Measurements from ENCODE around the gene CUX1.
A peak's percentile ranks its signal among the peaks of the same experiment; 100 is the strongest.

CUX1 gene

DNA sequence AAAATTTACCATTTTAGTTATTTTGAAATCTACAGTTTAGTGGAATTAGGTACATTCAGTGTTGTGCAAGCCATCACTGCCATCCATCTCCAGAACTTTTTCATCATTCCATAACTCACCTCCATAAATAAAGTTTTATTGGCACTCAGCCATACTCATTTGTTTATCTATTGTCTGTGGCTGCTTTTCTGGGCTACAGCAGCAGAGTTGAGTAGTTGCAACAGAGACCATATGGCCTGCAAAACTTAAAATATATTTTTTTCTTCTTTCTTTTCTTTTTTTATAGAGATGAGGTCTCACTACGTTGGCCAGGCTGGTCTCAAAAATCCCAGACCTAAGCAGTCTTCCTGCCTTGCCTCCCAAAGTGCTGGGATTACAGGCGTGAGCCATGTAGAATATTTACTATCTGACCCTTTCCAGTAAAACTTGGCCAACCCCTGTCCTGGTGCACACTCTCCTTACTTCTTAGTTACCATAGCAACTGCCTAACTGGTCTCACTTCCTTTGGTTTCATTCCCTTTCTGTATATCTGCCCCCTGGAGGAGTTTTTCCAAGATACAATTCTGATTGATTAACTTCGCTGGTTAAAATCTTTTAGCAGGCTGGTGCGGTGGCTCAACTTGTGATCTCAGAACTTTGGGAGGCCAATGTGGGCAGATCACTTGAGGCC, 133.2 kb downstream of the CUX1 start:
- Histone ChIP-seq H3K36me3 (no peaks in the 10 kb centered on the region), H3K4me3 (ENCODE audit: low read depth, low read length) (no peak overlapping the region), H3K27me3 (no peaks in the 10 kb centered on the region), H3K4me1 (peaks cover 35% of the 10 kb centered on the region), H3K9me3 (no peaks in the 10 kb centered on the region)
- peak; percentile 32 for TF ChIP-seq CTCF (IDR thresholded peaks at IDR 0.05; ENCODE audit: low read depth, low read length)
- DNase-seq: no peak

GRCh38 chr7:101951757-101952156, 134.3 kb downstream of the CUX1 start:
- no peak for DNase-seq
- Histone ChIP-seq H3K4me3 (ENCODE audit: low read depth, low read length) (no peak overlapping the region), H3K27me3 (no peaks in the 10 kb centered on the region), H3K4me1 (peaks cover 35% of the 10 kb centered on the region), H3K9me3 (no peaks in the 10 kb centered on the region), H3K36me3 (no peaks in the 10 kb centered on the region)
- TF ChIP-seq CTCF (IDR thresholded peaks at IDR 0.05; ENCODE audit: low read depth, low read length): no peak

DNA sequence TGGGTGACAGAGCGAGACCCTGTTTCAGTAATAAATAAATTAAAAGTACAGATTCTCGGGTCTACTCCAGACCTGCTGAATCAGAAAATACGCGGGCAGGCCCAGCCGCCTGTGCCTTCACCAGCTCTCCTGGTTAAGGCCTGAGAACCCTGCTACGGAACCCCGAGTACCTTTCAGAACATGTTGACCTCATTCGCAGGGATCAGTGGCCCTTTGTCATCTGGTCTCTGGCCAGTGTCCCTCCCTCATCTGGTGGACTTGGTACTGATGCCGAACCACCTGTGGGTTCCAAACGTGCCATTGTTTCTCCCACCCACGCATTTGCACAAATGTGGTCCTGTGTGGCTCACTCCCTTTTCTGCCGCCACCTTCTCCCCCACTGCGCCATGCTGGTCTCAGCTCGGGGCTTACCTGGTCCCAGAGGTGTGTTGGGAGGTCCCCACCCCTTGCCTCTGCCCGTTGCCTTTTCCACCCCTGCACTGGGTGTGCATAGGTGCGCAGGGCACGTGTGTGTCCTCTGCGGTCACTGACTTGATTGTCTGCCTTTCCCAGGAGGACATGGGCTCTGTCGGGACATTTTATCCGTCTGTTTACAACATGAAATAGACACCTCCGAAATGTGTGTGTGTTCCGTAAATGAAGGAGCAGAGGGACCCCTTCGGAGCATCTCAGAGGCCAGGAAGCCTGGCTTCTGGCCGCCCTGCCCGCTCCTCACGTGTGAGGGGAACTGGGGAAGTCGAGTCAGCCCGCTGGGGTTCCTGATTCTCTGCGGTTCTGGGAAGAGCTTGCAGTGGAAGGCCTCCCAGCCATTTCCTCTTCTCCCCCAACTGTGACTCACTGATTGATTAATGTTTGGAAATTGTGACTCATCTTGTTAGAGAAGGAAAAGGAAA, 135.2 kb downstream of the CUX1 start:
- no peak for TF ChIP-seq CTCF (IDR thresholded peaks at IDR 0.05; ENCODE audit: low read depth, low read length)
- H3K4me1 ChIP-seq: peaks cover 28% of the 10 kb centered on the region
- no peak for DNase-seq
- no peaks in the 10 kb centered on the region for H3K27me3 ChIP-seq
- H3K9me3 ChIP-seq: no peaks in the 10 kb centered on the region
- H3K36me3 ChIP-seq: no peaks in the 10 kb centered on the region
- H3K4me3 ChIP-seq (ENCODE audit: low read depth, low read length): no peak overlapping the region

- H3K4me3 ChIP-seq (ENCODE audit: low read depth, low read length): no peak overlapping the region
Observed at GRCh38 chr7:101953248-101953819, 135.9 kb downstream of the CUX1 start.

DNA sequence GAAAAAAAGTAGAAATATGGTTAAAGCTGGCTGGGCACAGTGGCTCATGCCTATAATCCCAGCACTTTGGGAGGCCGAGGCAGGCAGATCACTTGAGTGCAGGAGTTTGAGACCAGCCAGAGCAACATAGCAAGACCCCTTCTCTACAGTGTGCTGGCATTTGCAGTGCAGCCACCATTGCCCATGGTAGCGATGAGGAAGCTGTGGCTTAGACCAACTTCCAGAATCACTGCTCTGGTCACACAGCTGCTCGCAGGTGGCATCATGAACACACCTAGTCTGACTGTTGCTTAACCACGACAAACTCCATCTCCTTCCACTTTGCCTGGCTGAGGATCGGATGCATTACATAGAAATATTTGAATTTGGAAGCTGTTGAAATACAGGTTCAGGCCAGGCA, 137.1 kb downstream of the CUX1 start:
- Histone ChIP-seq H3K4me1 (peaks cover 19% of the 10 kb centered on the region), H3K36me3 (no peaks in the 10 kb centered on the region), H3K27me3 (no peaks in the 10 kb centered on the region), H3K9me3 (no peaks in the 10 kb centered on the region), H3K4me3 (ENCODE audit: low read depth, low read length) (no peak overlapping the region)
- no peak for TF ChIP-seq CTCF (IDR thresholded peaks at IDR 0.05; ENCODE audit: low read depth, low read length)
- no peak for DNase-seq

More at GRCh38 chr7:101953248-101953819, 135.9 kb downstream of the CUX1 start:
- DNase-seq: peak; percentile 65
- TF ChIP-seq CTCF (IDR thresholded peaks at IDR 0.05; ENCODE audit: low read depth, low read length): no peak
- H3K27me3 ChIP-seq: no peaks in the 10 kb centered on the region
- no peaks in the 10 kb centered on the region for H3K36me3 ChIP-seq
- peaks cover 24% of the 10 kb centered on the region for H3K4me1 ChIP-seq
- H3K9me3 ChIP-seq: no peaks in the 10 kb centered on the region

All from BE2C (cell line).